GM12878 (cell line): Measurements from ENCODE around the gene YDJC. TPM values are rescaled to one million over a fixed set of nuclear protein-coding genes. Genes with fewer than 3 reads are reported as not detected.
A peak's percentile ranks its signal among the peaks of the same experiment; 100 is the strongest.

ENCODE experiments used
- BRCA1 ChIP-seq: IDR thresholded peaks from 2 replicates; pipeline ENCODE4 v1.6.1; 2011; ENCODE audit warnings: low read depth, low read length, improper control_type of control experiment
- HDAC6 ChIP-seq: fragments of 200-600 bp; sonication (generic); IDR thresholded peaks from one replicate; pipeline ENCODE4 v1.8.0; 2017; ENCODE audit warnings: antibody characterized with exemption; ENCODE audit not compliant: unreplicated experiment
- JUND ChIP-seq: IDR thresholded peaks from 2 replicates; pipeline ENCODE4 v1.6.1; 2012; ENCODE audit warnings: low read depth, mild to moderate bottlenecking, low read length, improper control_type of control experiment, moderate library complexity
- MTA2 ChIP-seq: fragments of 450-650 bp; IDR thresholded peaks from 2 replicates; pipeline ENCODE4 v1.6.1; 2016; ENCODE audit warnings: low read depth, mild to moderate bottlenecking, moderate library complexity
- MXI1 ChIP-seq: fragments of 150-350 bp; IDR thresholded peaks from 2 replicates; pipeline ENCODE4 v1.6.1; 2011; ENCODE audit warnings: low read depth, mild to moderate bottlenecking, inconsistent platforms, low read length, improper control_type of control experiment
- NKRF ChIP-seq: fragments of 450-650 bp; conservative IDR thresholded peaks from 2 replicates; pipeline ENCODE4 v1.6.1; 2017; ENCODE audit warnings: mild to moderate bottlenecking, moderate library complexity
- POLR2A ChIP-seq: IDR thresholded peaks from 2 replicates; pipeline ENCODE4 v1.6.1; 2011; ENCODE audit warnings: low read depth, mild to moderate bottlenecking, low read length
- RAD51 ChIP-seq: fragments of 450-650 bp; IDR thresholded peaks from 2 replicates; pipeline ENCODE4 v1.6.1; 2016; ENCODE audit warnings: moderate library complexity, mild to moderate bottlenecking, inconsistent platforms
- RB1 ChIP-seq: fragments of 450-650 bp; formaldehyde crosslinking; IDR thresholded peaks from 2 replicates; pipeline ENCODE4 v1.6.1; 2017; ENCODE audit warnings: mild to moderate bottlenecking, borderline replicate concordance
- RBBP5 ChIP-seq: fragments of 200-600 bp; sonication (generic); conservative IDR thresholded peaks from 2 replicates; pipeline ENCODE4 v1.6.1; 2016
- SIX5 ChIP-seq: IDR thresholded peaks from 2 replicates; pipeline ENCODE4 v1.6.1; 2011; ENCODE audit warnings: mild to moderate bottlenecking, low read depth, low read length, moderate library complexity; ENCODE audit not compliant: severe bottlenecking
- SMARCA5 ChIP-seq: fragments of 450-650 bp; IDR thresholded peaks from 2 replicates; pipeline ENCODE4 v1.6.1; 2017; ENCODE audit warnings: mild to moderate bottlenecking
- SMC3 ChIP-seq: IDR thresholded peaks from 2 replicates; pipeline ENCODE4 v1.6.1; 2011; ENCODE audit warnings: low read length, improper control_type of control experiment, borderline replicate concordance
- YY1 ChIP-seq: IDR thresholded peaks from 2 replicates; pipeline ENCODE4 v1.6.1; 2011; ENCODE audit warnings: low read depth, mild to moderate bottlenecking, low read length
- ZNF384 ChIP-seq: IDR thresholded peaks from 2 replicates; pipeline ENCODE4 v1.6.1; 2012; ENCODE audit warnings: low read depth, mild to moderate bottlenecking, low read length, improper control_type of control experiment, borderline replicate concordance
- ZSCAN29 ChIP-seq: fragments of 450-650 bp; IDR thresholded peaks from 2 replicates; pipeline ENCODE4 v1.6.1; 2017; ENCODE audit warnings: mild to moderate bottlenecking, moderate library complexity
- polyA plus RNA-seq, 11 experiments: library from polyadenylated mRNA; depleted of rRNA in 4 of 11; unstranded in 6 of 11; stranded (reverse) in 5 of 11; fragments of >200 nt; fragmentation: Nextera tagmentation in 4 of 11; fragmentation: Illumina TruSeq in 1 of 11; extraction: Ambion mirVana in 4 of 11; extraction: Trizol in 1 of 11; gene quantifications; 1 replicate in 1 of 11; 2 replicates in 10 of 11; pipeline versions ENCODE4 v1.2.1 to v1.2.3, GENCODE V29; 2011 to 2016; ENCODE audit warnings: inconsistent platforms in 2 of 11, missing spikeins in 2 of 11, low read depth in 1 of 11
- total RNA-seq, 4 experiments: library from RNA; depleted of rRNA in 3 of 4; stranded (reverse); fragments of >200 nt in 3 of 4; fragmentation: Illumina TruSeq in 1 of 4; extraction: Trizol in 1 of 4; gene quantifications; 2 replicates each; pipeline versions ENCODE4 v1.2.1 to v1.2.3, GENCODE V29; 2013 to 2021
- TF ChIP-seq, protein P1 (sequence below): fragments of 450-650 bp; formaldehyde crosslinking; IDR thresholded peaks from 2 replicates; pipeline ENCODE4 v1.5.0; 2022; ENCODE audit warnings: mild to moderate bottlenecking, missing genetic modification characterization
- TF ChIP-seq, protein P2 (sequence below): fragments of 450-650 bp; formaldehyde crosslinking; IDR thresholded peaks from 2 replicates; pipeline ENCODE4 v1.4.0; 2022; ENCODE audit warnings: mild to moderate bottlenecking, moderate library complexity
- TF ChIP-seq, protein P3 (sequence below), 3 experiments: IDR thresholded peaks in 2 of 3; conservative IDR thresholded peaks in 1 of 3; 2 replicates each; pipeline ENCODE4 v1.5.1; 2011; ENCODE audit warnings: low read depth in 3 of 3, low read length in 3 of 3, mild to moderate bottlenecking in 3 of 3, control low read depth in 2 of 3, moderate library complexity in 2 of 3, inconsistent platforms in 1 of 3, mixed read lengths in 1 of 3; ENCODE audit not compliant: control insufficient read depth in 2 of 3, insufficient read depth in 1 of 3; ENCODE audit errors: extremely low read depth in 1 of 3

The YDJC gene
- total and polyA plus RNA-seq, 10 of the 15 experiments (the other 5 are each of a cell fraction or from before 2014, with no cell fraction given) = 1.00 to 77.6 (median 38.4) TPM

GRCh38 chr22:21646608-21647590 is 17.1 kb upstream of the YDJC start (continued):
- TF ChIP-seq, protein P1, sequence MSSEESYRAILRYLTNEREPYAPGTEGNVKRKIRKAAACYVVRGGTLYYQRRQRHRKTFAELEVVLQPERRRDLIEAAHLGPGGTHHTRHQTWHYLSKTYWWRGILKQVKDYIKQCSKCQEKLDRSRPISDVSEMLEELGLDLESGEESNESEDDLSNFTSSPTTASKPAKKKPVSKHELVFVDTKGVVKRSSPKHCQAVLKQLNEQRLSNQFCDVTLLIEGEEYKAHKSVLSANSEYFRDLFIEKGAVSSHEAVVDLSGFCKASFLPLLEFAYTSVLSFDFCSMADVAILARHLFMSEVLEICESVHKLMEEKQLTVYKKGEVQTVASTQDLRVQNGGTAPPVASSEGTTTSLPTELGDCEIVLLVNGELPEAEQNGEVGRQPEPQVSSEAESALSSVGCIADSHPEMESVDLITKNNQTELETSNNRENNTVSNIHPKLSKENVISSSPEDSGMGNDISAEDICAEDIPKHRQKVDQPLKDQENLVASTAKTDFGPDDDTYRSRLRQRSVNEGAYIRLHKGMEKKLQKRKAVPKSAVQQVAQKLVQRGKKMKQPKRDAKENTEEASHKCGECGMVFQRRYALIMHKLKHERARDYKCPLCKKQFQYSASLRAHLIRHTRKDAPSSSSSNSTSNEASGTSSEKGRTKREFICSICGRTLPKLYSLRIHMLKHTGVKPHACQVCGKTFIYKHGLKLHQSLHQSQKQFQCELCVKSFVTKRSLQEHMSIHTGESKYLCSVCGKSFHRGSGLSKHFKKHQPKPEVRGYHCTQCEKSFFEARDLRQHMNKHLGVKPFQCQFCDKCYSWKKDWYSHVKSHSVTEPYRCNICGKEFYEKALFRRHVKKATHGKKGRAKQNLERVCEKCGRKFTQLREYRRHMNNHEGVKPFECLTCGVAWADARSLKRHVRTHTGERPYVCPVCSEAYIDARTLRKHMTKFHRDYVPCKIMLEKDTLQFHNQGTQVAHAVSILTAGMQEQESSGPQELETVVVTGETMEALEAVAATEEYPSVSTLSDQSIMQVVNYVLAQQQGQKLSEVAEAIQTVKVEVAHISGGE (CRISPR knock-in tag) = no peak
- TF ChIP-seq, protein P2, sequence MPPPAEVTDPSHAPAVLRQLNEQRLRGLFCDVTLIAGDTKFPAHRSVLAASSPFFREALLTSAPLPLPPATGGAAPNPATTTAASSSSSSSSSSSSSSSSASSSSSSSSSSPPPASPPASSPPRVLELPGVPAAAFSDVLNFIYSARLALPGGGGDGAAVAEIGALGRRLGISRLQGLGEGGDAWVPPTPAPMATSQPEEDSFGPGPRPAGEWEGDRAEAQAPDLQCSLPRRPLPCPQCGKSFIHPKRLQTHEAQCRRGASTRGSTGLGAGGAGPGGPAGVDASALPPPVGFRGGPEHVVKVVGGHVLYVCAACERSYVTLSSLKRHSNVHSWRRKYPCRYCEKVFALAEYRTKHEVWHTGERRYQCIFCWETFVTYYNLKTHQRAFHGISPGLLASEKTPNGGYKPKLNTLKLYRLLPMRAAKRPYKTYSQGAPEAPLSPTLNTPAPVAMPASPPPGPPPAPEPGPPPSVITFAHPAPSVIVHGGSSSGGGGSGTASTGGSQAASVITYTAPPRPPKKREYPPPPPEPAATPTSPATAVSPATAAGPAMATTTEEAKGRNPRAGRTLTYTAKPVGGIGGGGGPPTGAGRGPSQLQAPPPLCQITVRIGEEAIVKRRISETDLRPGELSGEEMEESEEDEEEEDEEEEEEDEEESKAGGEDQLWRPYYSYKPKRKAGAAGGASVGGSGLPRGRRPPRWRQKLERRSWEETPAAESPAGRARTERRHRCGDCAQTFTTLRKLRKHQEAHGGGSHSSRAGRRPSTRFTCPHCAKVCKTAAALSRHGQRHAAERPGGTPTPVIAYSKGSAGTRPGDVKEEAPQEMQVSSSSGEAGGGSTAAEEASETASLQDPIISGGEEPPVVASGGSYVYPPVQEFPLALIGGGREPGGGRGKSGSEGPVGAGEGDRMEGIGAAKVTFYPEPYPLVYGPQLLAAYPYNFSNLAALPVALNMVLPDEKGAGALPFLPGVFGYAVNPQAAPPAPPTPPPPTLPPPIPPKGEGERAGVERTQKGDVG (CRISPR knock-in tag) = no peak
- TF ChIP-seq JUND = no peak
- TF ChIP-seq, protein P3, sequence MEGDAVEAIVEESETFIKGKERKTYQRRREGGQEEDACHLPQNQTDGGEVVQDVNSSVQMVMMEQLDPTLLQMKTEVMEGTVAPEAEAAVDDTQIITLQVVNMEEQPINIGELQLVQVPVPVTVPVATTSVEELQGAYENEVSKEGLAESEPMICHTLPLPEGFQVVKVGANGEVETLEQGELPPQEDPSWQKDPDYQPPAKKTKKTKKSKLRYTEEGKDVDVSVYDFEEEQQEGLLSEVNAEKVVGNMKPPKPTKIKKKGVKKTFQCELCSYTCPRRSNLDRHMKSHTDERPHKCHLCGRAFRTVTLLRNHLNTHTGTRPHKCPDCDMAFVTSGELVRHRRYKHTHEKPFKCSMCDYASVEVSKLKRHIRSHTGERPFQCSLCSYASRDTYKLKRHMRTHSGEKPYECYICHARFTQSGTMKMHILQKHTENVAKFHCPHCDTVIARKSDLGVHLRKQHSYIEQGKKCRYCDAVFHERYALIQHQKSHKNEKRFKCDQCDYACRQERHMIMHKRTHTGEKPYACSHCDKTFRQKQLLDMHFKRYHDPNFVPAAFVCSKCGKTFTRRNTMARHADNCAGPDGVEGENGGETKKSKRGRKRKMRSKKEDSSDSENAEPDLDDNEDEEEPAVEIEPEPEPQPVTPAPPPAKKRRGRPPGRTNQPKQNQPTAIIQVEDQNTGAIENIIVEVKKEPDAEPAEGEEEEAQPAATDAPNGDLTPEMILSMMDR (IDR thresholded peaks at IDR 0.05 in 2 of 3, conservative IDR thresholded peaks at IDR 0.05 in 1 of 3; ENCODE audit: control insufficient read depth in 2 of 3, extremely low read depth in 1 of 3, insufficient read depth in 1 of 3, low read depth in 3 of 3, low read length in 3 of 3) = peak; percentile 89 to 97 (median 90); a peak in 5 of 6 replicates
- TF ChIP-seq ZSCAN29 = no peak
- TF ChIP-seq BRCA1 = no peak
- TF ChIP-seq ZNF384 = no peak
- TF ChIP-seq YY1 = peak; percentile 83
- no peak for TF ChIP-seq SIX5
- no peak for TF ChIP-seq RAD51
- no peak for TF ChIP-seq RBBP5
- TF ChIP-seq POLR2A = no peak
- TF ChIP-seq MTA2 = no peak
- no peak for TF ChIP-seq MXI1
- peak; percentile 64; the same call in 1 of the 2 replicates for TF ChIP-seq SMARCA5
- no peak for TF ChIP-seq RB1
- TF ChIP-seq HDAC6 = no peak
- no peak for TF ChIP-seq NKRF
- peak; percentile 70 for TF ChIP-seq SMC3
